CD4-positive, alpha-beta T cell treated with Interleukin-15 for 1 hour (primary cell): ENCODE results near the gene KIRREL1.

Source experiments
- DNase-seq: peaks from one replicate; pipeline ENCODE4 v3.0.0-alpha.2; 2020

Gene KIRREL1

GRCh38 chr1:158149175-158149574 is 155.7 kb downstream of the KIRREL1 start:
- DNase-seq: no peak
